Mammary epithelial cell (primary cell): ENCODE results near the gene TGM1.

ENCODE experiments used
- CTCF ChIP-seq, 2 donors: IDR thresholded peaks in 1 of 2; conservative IDR thresholded peaks in 1 of 2; 2 replicates each; pipeline ENCODE4 v1.5.1; 2011 to 2012; ENCODE audit warnings: inconsistent platforms in 2 of 2, low read length in 2 of 2, mild to moderate bottlenecking in 2 of 2, control low read depth in 1 of 2, low read depth in 1 of 2; ENCODE audit not compliant: insufficient read depth in 1 of 2; ENCODE audit errors: extremely low read depth in 1 of 2
- EZH2 ChIP-seq: IDR thresholded peaks from 2 replicates; pipeline ENCODE4 v1.6.1; 2012; ENCODE audit warnings: low read length, inconsistent platforms, borderline replicate concordance

- TF ChIP-seq EZH2 (no peak), CTCF (conservative IDR thresholded peaks at IDR 0.05 in 1 of 2, IDR thresholded peaks at IDR 0.05 in 1 of 2; ENCODE audit: extremely low read depth in 1 of 2, insufficient read depth in 1 of 2, low read depth in 1 of 2, low read length in 2 of 2) (no peak)
These were observed 30.1 kb downstream of the TGM1 start, which contains the start of gene GMPR2 for GRCh38 chr14:24232645-24233537.
